Panc1 (cell line): Measurements from ENCODE around the gene EFNB1.

ENCODE experiments used
- CTCF ChIP-seq: fragments of 450-650 bp; IDR thresholded peaks from 2 replicates; pipeline ENCODE4 v1.5.1; 2017; ENCODE audit warnings: mild to moderate bottlenecking
- POLR2AphosphoS5 ChIP-seq: IDR thresholded peaks from 2 replicates; pipeline ENCODE4 v1.6.1; 2012; ENCODE audit warnings: mild to moderate bottlenecking, low read depth, low read length, moderate library complexity
- REST ChIP-seq, 2 experiments: IDR thresholded peaks; 2 replicates each; pipeline ENCODE4 v1.6.1; 2011 to 2012; ENCODE audit warnings: low read depth in 2 of 2, control low read depth in 1 of 2, low read length in 1 of 2, mild to moderate bottlenecking in 1 of 2, moderate library complexity in 1 of 2; ENCODE audit not compliant: insufficient read depth in 1 of 2

- TF ChIP-seq POLR2AphosphoS5: no peak
- no peak for TF ChIP-seq CTCF
- TF ChIP-seq REST (IDR thresholded peaks at IDR 0.05; ENCODE audit: insufficient read depth in 1 of 2, low read depth in 2 of 2, low read length in 1 of 2): no peak
Measured at GRCh38 chrX:68883800-68884199, 55.0 kb downstream of the EFNB1 start.
